HG02938 (cell line): ENCODE data around the gene GULP1.

Experiments
- ATAC-seq: cut with Tn5 transposase; IDR thresholded peaks from one replicate; pipeline ENCODE4 v1.9.1; 2021; ENCODE audit warnings: mild to moderate bottlenecking, moderate library complexity; ENCODE audit not compliant: unreplicated experiment

GULP1 gene

GRCh38 chr2:188414869-188415753 lies 123.4 kb downstream of the GULP1 start:
- ATAC-seq: no peak

- peak; percentile 47 for ATAC-seq
Observed at GRCh38 chr2:188415754-188416083, 124.0 kb downstream of the GULP1 start.

- no peak for ATAC-seq
Observed at GRCh38 chr2:188416367-188416766, 124.7 kb downstream of the GULP1 start.

GRCh38 chr2:188422726-188423125 lies 131.1 kb downstream of the GULP1 start:
- ATAC-seq: no peak

GRCh38 chr2:188425266-188425665 lies 133.6 kb downstream of the GULP1 start:
- no peak for ATAC-seq

- no peak for ATAC-seq
Observed at GRCh38 chr2:188426121-188426520, 134.4 kb downstream of the GULP1 start.

GRCh38 chr2:188430705-188431104 lies 139.0 kb downstream of the GULP1 start:
- ATAC-seq: no peak

- ATAC-seq: no peak
Observed at GRCh38 chr2:188434018-188434417, 142.3 kb downstream of the GULP1 start.

GRCh38 chr2:188435115-188435514 lies 143.4 kb downstream of the GULP1 start:
- ATAC-seq: no peak

GRCh38 chr2:188437537-188437936 lies 145.9 kb downstream of the GULP1 start:
- ATAC-seq: no peak

GRCh38 chr2:188439986-188440385 lies 148.3 kb downstream of the GULP1 start:
- no peak for ATAC-seq

- no peak for ATAC-seq
Observed at GRCh38 chr2:188440849-188441248, 149.2 kb downstream of the GULP1 start.

GRCh38 chr2:188441288-188441947 lies 149.7 kb downstream of the GULP1 start:
- ATAC-seq: no peak

- ATAC-seq: no peak
Observed at GRCh38 chr2:188443207-188443606, 151.5 kb downstream of the GULP1 start.

- ATAC-seq: no peak
Observed at GRCh38 chr2:188444106-188444835, 152.6 kb downstream of the GULP1 start.

- no peak for ATAC-seq
Observed at GRCh38 chr2:188449561-188449960, 157.9 kb downstream of the GULP1 start.

- ATAC-seq: no peak
Observed at GRCh38 chr2:188449971-188450370, 158.3 kb downstream of the GULP1 start.

GRCh38 chr2:188450732-188451483 lies 159.2 kb downstream of the GULP1 start:
- no peak for ATAC-seq

GRCh38 chr2:188452084-188452483 lies 160.4 kb downstream of the GULP1 start:
- ATAC-seq: no peak

GRCh38 chr2:188456114-188456909 lies 164.6 kb downstream of the GULP1 start:
- no peak for ATAC-seq
